HepG2 (cell line): Measurements from ENCODE around the gene TYMP. TPM values are rescaled to one million over a fixed set of nuclear protein-coding genes. Genes with fewer than 3 reads are reported as not detected.

ENCODE experiments used
- ARHGAP35 ChIP-seq: sonication (generic); formaldehyde crosslinking; IDR thresholded peaks from 2 replicates; pipeline ENCODE4 v1.9.0; 2022; ENCODE audit warnings: mild to moderate bottlenecking, inconsistent platforms, moderate library complexity, missing genetic modification reagents, borderline replicate concordance
- CCDC6 ChIP-seq: sonication (generic); formaldehyde crosslinking; IDR thresholded peaks from 2 replicates; pipeline ENCODE4 v1.8.1; 2022; ENCODE audit warnings: mild to moderate bottlenecking, missing genetic modification reagents, moderate library complexity
- ERF ChIP-seq: IDR thresholded peaks from 2 replicates; pipeline ENCODE4 v1.6.1; 2018; ENCODE audit warnings: missing biosample characterization, missing genetic modification reagents
- EZH2 ChIP-seq: conservative IDR thresholded peaks from 2 replicates; pipeline ENCODE4 v1.6.1; 2012; ENCODE audit warnings: mild to moderate bottlenecking, low read depth, low read length, moderate library complexity
- FLYWCH1 ChIP-seq: sonication (generic); formaldehyde crosslinking; IDR thresholded peaks from 2 replicates; pipeline ENCODE4 v1.8.1; 2023; ENCODE audit warnings: mild to moderate bottlenecking, missing genetic modification reagents
- FOXC1 ChIP-seq: sonication (generic); formaldehyde crosslinking; IDR thresholded peaks from 2 replicates; pipeline ENCODE4 v1.8.0; 2022; ENCODE audit warnings: mild to moderate bottlenecking, missing genetic modification reagents, borderline replicate concordance
- HNF4A ChIP-seq: sonication (generic); formaldehyde crosslinking; IDR thresholded peaks from 2 replicates; pipeline ENCODE4 v1.4.0; 2020; ENCODE audit warnings: missing genetic modification reagents
- JARID2 ChIP-seq: sonication (generic); formaldehyde crosslinking; IDR thresholded peaks from 2 replicates; pipeline ENCODE4 v1.8.1; 2023; ENCODE audit warnings: missing genetic modification reagents, inconsistent platforms; ENCODE audit not compliant: insufficient replicate concordance
- SMAD9 ChIP-seq: sonication (generic); formaldehyde crosslinking; IDR thresholded peaks from 2 replicates; pipeline ENCODE4 v1.5.1; 2020; ENCODE audit warnings: mild to moderate bottlenecking, missing genetic modification reagents
- TCF12 ChIP-seq, 2 experiments: fragments of 450-650 bp in 1 of 2; sonication (generic) in 1 of 2; formaldehyde crosslinking in 1 of 2; IDR thresholded peaks; 2 replicates each; pipeline versions ENCODE4 v1.6.1 to v1.8.0; 2017 to 2022; ENCODE audit warnings: antibody characterized with exemption in 1 of 2, mild to moderate bottlenecking in 1 of 2, missing genetic modification reagents in 1 of 2, moderate library complexity in 1 of 2
- TRIM22 ChIP-seq: fragments of 450-650 bp; IDR thresholded peaks from 2 replicates; pipeline ENCODE4 v1.6.1; 2017
- ZBTB25 ChIP-seq: IDR thresholded peaks from 2 replicates; pipeline ENCODE4 v1.6.1; 2018; ENCODE audit warnings: missing genetic modification reagents
- ZGPAT ChIP-seq: IDR thresholded peaks from 2 replicates; pipeline ENCODE4 v1.6.1; 2016; ENCODE audit warnings: mild to moderate bottlenecking
- ZNF142 ChIP-seq: sonication (generic); formaldehyde crosslinking; IDR thresholded peaks from 2 replicates; pipeline ENCODE4 v1.4.0; 2020; ENCODE audit warnings: missing genetic modification reagents
- ZNF33A ChIP-seq: sonication (generic); formaldehyde crosslinking; IDR thresholded peaks from 2 replicates; pipeline ENCODE4 v1.5.1; 2020; ENCODE audit warnings: missing genetic modification reagents, mild to moderate bottlenecking, moderate library complexity, borderline replicate concordance
- ZNF550 ChIP-seq: sonication (generic); formaldehyde crosslinking; IDR thresholded peaks from 2 replicates; pipeline ENCODE4 v1.4.0; 2020; ENCODE audit warnings: mild to moderate bottlenecking, missing genetic modification reagents, borderline replicate concordance
- ZNF879 ChIP-seq: sonication (generic); formaldehyde crosslinking; IDR thresholded peaks from 2 replicates; pipeline ENCODE4 v1.8.1; 2023; ENCODE audit warnings: missing genetic modification reagents
- ZSCAN12 ChIP-seq: sonication (generic); formaldehyde crosslinking; IDR thresholded peaks from 2 replicates; pipeline ENCODE4 v1.9.0; 2021; ENCODE audit warnings: mild to moderate bottlenecking, missing genetic modification reagents
- polyA plus RNA-seq, 8 experiments: library from polyadenylated mRNA; depleted of rRNA in 3 of 8; stranded (reverse) in 7 of 8; unstranded in 1 of 8; fragments of >200 nt; fragmentation: Illumina TruSeq in 4 of 8; extraction: Trizol in 4 of 8; gene quantifications; 2 replicates each; pipeline versions ENCODE4 v1.2.1 to v1.2.3, GENCODE V29; 2011 to 2016; ENCODE audit warnings: low read depth in 4 of 8, missing spikeins in 1 of 8, mixed read lengths in 1 of 8; ENCODE audit not compliant: insufficient read depth in 1 of 8
- total RNA-seq, 5 experiments: library from RNA; depleted of rRNA; stranded (reverse); fragments of >200 nt; fragmentation: Illumina TruSeq; extraction: Trizol; gene quantifications; 2 replicates each; pipeline ENCODE4 v1.2.3, GENCODE V29; 2016; ENCODE audit warnings: low read depth in 1 of 5
- TF ChIP-seq, protein P1 (sequence below): sonication (generic); formaldehyde crosslinking; IDR thresholded peaks from 2 replicates; pipeline ENCODE4 v1.8.0; 2022; ENCODE audit warnings: low read depth, missing genetic modification reagents

TYMP gene
- total and polyA plus RNA-seq, 2 of the 13 experiments (the other 11 are each of a cell fraction or from before 2014, with no cell fraction given): 3.9 to 4.3 TPM

GRCh38 chr22:50481440-50482106 is 48.2 kb downstream of the TYMP start, which contains the start of gene ADM2 (continued):
- TF ChIP-seq TRIM22 (no peak), EZH2 (no peak), JARID2 (no peak), HNF4A (CRISPR knock-in tag) (no peak), ZBTB25 (CRISPR knock-in tag) (no peak), TCF12 (IDR thresholded peaks at IDR 0.05) (no peak), TCF12 (CRISPR knock-in tag; IDR thresholded peaks at IDR 0.05) (no peak), ERF (CRISPR knock-in tag) (no peak), CCDC6 (no peak), FLYWCH1 (CRISPR knock-in tag) (no peak), ZNF550 (no peak), ZSCAN12 (CRISPR knock-in tag) (no peak), ZNF879 (CRISPR knock-in tag) (no peak), ZNF33A (no peak), ZNF142 (no peak), ARHGAP35 (no peak), FOXC1 (CRISPR knock-in tag) (no peak), ZGPAT (CRISPR knock-in tag) (no peak), SMAD9 (no peak)
- TF ChIP-seq, protein P1, sequence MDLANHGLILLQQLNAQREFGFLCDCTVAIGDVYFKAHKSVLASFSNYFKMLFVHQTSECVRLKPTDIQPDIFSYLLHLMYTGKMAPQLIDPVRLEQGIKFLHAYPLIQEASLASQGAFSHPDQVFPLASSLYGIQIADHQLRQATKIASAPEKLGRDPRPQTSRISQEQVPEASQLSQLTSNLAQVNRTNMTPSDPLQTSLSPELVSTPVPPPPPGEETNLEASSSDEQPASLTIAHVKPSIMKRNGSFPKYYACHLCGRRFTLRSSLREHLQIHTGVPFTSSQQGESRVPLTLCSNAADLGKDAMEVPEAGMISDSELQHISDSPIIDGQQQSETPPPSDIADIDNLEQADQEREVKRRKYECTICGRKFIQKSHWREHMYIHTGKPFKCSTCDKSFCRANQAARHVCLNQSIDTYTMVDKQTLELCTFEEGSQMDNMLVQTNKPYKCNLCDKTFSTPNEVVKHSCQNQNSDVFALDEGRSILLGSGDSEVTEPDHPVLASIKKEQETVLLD (CRISPR knock-in tag): no peak
